SK-N-SH (cell line): ENCODE results near the gene APC2.

Experiments
- FOXM1 ChIP-seq: IDR thresholded peaks from 2 replicates; pipeline ENCODE4 v1.4.0; 2012; ENCODE audit warnings: low read depth, mild to moderate bottlenecking
- MEF2A ChIP-seq: IDR thresholded peaks from 2 replicates; pipeline ENCODE4 v1.4.0; 2012; ENCODE audit warnings: low read depth, borderline replicate concordance
- MXI1 ChIP-seq: IDR thresholded peaks from 2 replicates; pipeline ENCODE4 v1.6.1; 2012; ENCODE audit warnings: mild to moderate bottlenecking, low read depth, low read length, improper control_type of control experiment
- NFIC ChIP-seq: IDR thresholded peaks from 2 replicates; pipeline ENCODE4 v1.4.0; 2012; ENCODE audit warnings: borderline replicate concordance
- TF ChIP-seq, protein P1 (sequence below): fragments of 200-600 bp; sonication (generic); IDR thresholded peaks from 2 replicates; pipeline ENCODE4 v1.6.1; 2017; ENCODE audit warnings: antibody characterized with exemption, mild to moderate bottlenecking, moderate library complexity
- TF ChIP-seq, protein P2 (sequence below): IDR thresholded peaks from 2 replicates; pipeline ENCODE4 v1.6.1; 2012; ENCODE audit warnings: mild to moderate bottlenecking, low read depth, low read length, moderate library complexity
- TF ChIP-seq, protein P3 (sequence below): IDR thresholded peaks from 2 replicates; pipeline ENCODE4 v1.4.0; 2012; ENCODE audit warnings: low read depth, borderline replicate concordance

DNA sequence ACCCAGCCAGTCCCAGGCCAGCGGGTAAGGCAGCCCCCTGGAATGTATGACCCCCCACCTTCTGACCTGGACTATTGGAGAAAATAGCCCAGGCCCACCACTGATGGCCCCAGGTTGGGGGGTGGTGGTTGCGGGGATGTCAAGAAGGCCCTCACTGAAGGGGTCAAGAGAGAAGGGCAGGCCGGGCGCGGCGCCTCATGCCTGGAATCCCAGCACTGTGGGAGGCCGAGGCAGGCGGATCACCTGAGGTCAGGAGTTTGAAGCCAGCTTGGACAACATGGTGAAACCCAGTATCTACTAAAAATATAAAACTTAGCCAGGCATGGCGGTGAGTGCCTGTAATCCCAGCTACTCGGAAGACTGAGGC is 64.4 kb downstream of the APC2 start:
- TF ChIP-seq, protein P1, sequence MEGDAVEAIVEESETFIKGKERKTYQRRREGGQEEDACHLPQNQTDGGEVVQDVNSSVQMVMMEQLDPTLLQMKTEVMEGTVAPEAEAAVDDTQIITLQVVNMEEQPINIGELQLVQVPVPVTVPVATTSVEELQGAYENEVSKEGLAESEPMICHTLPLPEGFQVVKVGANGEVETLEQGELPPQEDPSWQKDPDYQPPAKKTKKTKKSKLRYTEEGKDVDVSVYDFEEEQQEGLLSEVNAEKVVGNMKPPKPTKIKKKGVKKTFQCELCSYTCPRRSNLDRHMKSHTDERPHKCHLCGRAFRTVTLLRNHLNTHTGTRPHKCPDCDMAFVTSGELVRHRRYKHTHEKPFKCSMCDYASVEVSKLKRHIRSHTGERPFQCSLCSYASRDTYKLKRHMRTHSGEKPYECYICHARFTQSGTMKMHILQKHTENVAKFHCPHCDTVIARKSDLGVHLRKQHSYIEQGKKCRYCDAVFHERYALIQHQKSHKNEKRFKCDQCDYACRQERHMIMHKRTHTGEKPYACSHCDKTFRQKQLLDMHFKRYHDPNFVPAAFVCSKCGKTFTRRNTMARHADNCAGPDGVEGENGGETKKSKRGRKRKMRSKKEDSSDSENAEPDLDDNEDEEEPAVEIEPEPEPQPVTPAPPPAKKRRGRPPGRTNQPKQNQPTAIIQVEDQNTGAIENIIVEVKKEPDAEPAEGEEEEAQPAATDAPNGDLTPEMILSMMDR, result no peak
- TF ChIP-seq MEF2A (no peak), FOXM1 (no peak), NFIC (no peak), MXI1 (no peak)
- TF ChIP-seq, protein P2, sequence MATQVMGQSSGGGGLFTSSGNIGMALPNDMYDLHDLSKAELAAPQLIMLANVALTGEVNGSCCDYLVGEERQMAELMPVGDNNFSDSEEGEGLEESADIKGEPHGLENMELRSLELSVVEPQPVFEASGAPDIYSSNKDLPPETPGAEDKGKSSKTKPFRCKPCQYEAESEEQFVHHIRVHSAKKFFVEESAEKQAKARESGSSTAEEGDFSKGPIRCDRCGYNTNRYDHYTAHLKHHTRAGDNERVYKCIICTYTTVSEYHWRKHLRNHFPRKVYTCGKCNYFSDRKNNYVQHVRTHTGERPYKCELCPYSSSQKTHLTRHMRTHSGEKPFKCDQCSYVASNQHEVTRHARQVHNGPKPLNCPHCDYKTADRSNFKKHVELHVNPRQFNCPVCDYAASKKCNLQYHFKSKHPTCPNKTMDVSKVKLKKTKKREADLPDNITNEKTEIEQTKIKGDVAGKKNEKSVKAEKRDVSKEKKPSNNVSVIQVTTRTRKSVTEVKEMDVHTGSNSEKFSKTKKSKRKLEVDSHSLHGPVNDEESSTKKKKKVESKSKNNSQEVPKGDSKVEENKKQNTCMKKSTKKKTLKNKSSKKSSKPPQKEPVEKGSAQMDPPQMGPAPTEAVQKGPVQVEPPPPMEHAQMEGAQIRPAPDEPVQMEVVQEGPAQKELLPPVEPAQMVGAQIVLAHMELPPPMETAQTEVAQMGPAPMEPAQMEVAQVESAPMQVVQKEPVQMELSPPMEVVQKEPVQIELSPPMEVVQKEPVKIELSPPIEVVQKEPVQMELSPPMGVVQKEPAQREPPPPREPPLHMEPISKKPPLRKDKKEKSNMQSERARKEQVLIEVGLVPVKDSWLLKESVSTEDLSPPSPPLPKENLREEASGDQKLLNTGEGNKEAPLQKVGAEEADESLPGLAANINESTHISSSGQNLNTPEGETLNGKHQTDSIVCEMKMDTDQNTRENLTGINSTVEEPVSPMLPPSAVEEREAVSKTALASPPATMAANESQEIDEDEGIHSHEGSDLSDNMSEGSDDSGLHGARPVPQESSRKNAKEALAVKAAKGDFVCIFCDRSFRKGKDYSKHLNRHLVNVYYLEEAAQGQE, result no peak
- TF ChIP-seq, protein P3, sequence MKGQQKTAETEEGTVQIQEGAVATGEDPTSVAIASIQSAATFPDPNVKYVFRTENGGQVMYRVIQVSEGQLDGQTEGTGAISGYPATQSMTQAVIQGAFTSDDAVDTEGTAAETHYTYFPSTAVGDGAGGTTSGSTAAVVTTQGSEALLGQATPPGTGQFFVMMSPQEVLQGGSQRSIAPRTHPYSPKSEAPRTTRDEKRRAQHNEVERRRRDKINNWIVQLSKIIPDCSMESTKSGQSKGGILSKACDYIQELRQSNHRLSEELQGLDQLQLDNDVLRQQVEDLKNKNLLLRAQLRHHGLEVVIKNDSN, result no peak
